Measurements from ENCODE around the gene SPATA6L. TPM values are rescaled to one million over a fixed set of nuclear protein-coding genes. Genes with fewer than 3 reads are reported as not detected.

SPATA6L gene
- total and polyA plus RNA-seq, 2 of the 4 experiments (the other 2 are of a cell fraction) = 0.18 to 0.84 TPM

- no CpG with 5 or more reads among the region's 2 CpGs for WGBS, 2 experiments (ENCODE audit: extremely low coverage in 2 of 2, insufficient read length in 1 of 2)
- no peak overlapping the region for H3K14ac ChIP-seq (replicated peaks; ENCODE audit: low read depth, low read length)
- no peak overlapping the region for H4K5ac ChIP-seq (ENCODE audit: low read depth, low read length)
- H3K4me3 ChIP-seq (ENCODE audit: insufficient read depth, low read depth, low read length) = no peak overlapping the region
- no peak overlapping the region for H3K23ac ChIP-seq (ENCODE audit: low read depth, low read length)
- H3K4me1 ChIP-seq (ENCODE audit: control insufficient read depth, insufficient read depth, low read length) = no peaks in the 10 kb centered on the region; the same call in 1 of the 2 replicates
- no TSS peak for BruUV-seq (replicated peaks)
- H3K36me3 ChIP-seq (ENCODE audit: control insufficient read depth, insufficient read depth, low read length) = no peaks in the 10 kb centered on the region
- intact Hi-C loops (cut with micrococcal nuclease) = no loop called here
- dilution Hi-C loops (cut with HindIII; ENCODE audit: low sequenced_read_pairs, unreplicated experiment) = no loop called here
- no peak overlapping the region for H2BK20ac ChIP-seq (ENCODE audit: low read depth, low read length)
- H3K4me2 ChIP-seq (ENCODE audit: low read depth, low read length) = no peak overlapping the region
- H3K9me3 ChIP-seq (ENCODE audit: control insufficient read depth, insufficient read depth, low read length) = no peaks in the 10 kb centered on the region
- H4K20me1 ChIP-seq (ENCODE audit: insufficient read depth, low read length) = no peaks in the 10 kb centered on the region
- no peak for TF ChIP-seq RCOR1 (IDR thresholded peaks at IDR 0.05; ENCODE audit: insufficient replicate concordance, low read length)
- H2BK5ac ChIP-seq (ENCODE audit: low read depth, low read length, poor library complexity, severe bottlenecking) = no peak overlapping the region
- no peak overlapping the region for H3K9ac ChIP-seq (ENCODE audit: low read depth, low read length)
- ChIA-PET CTCF (no interaction called here), POLR2A (ENCODE audit: unreplicated experiment) (no interaction called here)
- ATAC-seq (ENCODE audit: low read depth) = no peak
- H4K91ac ChIP-seq (ENCODE audit: insufficient read depth, low read depth, low read length) = no peak overlapping the region
- H2AFZ ChIP-seq (replicated peaks; ENCODE audit: low read length, poor library complexity) = no peak overlapping the region
- no peak overlapping the region for H2AK9ac ChIP-seq (replicated peaks; ENCODE audit: low read depth, low read length, poor library complexity)
- no peak overlapping the region for H3K56ac ChIP-seq (ENCODE audit: extremely low read depth, insufficient read depth, low read length)
- no peak overlapping the region for H3K27ac ChIP-seq (ENCODE audit: insufficient read depth, low read length)
- in situ Hi-C loops (cut with MboI; ENCODE audit: low sequenced_read_pairs) = no loop called here
- H2AK5ac ChIP-seq (ENCODE audit: low read depth, low read length) = no peak overlapping the region
- H3K18ac ChIP-seq (ENCODE audit: low read depth, low read length) = no peak overlapping the region
- H3K79me1 ChIP-seq (ENCODE audit: low read depth in 1 of 2, low read length in 2 of 2) = no peaks in the 10 kb centered on the region
- no peaks in the 10 kb centered on the region for H3K27me3 ChIP-seq (ENCODE audit: control insufficient read depth, insufficient read depth, low read length)
- no peaks in the 10 kb centered on the region for H3K9me1 ChIP-seq (ENCODE audit: insufficient read depth, low read length)
- H4K8ac ChIP-seq (ENCODE audit: low read depth in 2 of 2, low read length in 2 of 2) = no peak overlapping the region
- H3K4ac ChIP-seq (ENCODE audit: low read depth, low read length) = no peak overlapping the region
- DNase-seq = no peak
- H2BK15ac ChIP-seq (ENCODE audit: low read depth, low read length) = no peak overlapping the region
- no peak overlapping the region for H2BK120ac ChIP-seq (ENCODE audit: low read depth, low read length)
Measured at GRCh38 chr9:4618700-4619099, 47.6 kb downstream of the SPATA6L start.
